ENCODE measurements around the gene STAT6.
"Not testable (repeated sequence)": the region's sequence is repeated elsewhere in the genome, so short reads cannot be mapped to it uniquely, and the experiment has no call there.

Gene STAT6

DNA sequence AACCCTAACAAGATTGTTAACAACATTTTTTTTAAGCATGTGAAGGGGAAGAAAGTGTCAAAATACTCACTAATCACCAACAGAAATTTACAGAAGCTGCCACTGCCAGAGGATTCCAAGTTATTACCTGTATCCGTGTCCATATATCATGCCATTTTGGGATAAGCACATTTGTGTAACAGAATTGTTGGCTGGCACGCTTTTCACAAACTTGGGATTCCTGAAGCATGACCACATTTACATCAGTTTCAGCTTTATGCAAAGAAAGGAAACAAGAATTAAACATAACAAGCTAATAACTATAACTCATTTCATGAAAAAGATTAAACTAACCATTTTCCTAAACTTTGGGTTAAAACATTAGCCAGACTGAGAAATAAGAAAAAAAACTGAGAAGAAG lies 38.5 kb downstream of the STAT6 start:
- DNase-seq (ENCODE audit: extremely low read depth, low read depth), result no peak
- TF ChIP-seq, protein P1, sequence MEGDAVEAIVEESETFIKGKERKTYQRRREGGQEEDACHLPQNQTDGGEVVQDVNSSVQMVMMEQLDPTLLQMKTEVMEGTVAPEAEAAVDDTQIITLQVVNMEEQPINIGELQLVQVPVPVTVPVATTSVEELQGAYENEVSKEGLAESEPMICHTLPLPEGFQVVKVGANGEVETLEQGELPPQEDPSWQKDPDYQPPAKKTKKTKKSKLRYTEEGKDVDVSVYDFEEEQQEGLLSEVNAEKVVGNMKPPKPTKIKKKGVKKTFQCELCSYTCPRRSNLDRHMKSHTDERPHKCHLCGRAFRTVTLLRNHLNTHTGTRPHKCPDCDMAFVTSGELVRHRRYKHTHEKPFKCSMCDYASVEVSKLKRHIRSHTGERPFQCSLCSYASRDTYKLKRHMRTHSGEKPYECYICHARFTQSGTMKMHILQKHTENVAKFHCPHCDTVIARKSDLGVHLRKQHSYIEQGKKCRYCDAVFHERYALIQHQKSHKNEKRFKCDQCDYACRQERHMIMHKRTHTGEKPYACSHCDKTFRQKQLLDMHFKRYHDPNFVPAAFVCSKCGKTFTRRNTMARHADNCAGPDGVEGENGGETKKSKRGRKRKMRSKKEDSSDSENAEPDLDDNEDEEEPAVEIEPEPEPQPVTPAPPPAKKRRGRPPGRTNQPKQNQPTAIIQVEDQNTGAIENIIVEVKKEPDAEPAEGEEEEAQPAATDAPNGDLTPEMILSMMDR (IDR thresholded peaks at IDR 0.05; ENCODE audit: low read depth, low read length), result no peak

- peak; percentile 75 for DNase-seq (ENCODE audit: extremely low read depth, low read depth)
- TF ChIP-seq, protein P1 (IDR thresholded peaks at IDR 0.05; ENCODE audit: low read depth, low read length), result peak; percentile 89
Observed at GRCh38 chr12:57069523-57069922, 41.6 kb downstream of the STAT6 start.

DNA sequence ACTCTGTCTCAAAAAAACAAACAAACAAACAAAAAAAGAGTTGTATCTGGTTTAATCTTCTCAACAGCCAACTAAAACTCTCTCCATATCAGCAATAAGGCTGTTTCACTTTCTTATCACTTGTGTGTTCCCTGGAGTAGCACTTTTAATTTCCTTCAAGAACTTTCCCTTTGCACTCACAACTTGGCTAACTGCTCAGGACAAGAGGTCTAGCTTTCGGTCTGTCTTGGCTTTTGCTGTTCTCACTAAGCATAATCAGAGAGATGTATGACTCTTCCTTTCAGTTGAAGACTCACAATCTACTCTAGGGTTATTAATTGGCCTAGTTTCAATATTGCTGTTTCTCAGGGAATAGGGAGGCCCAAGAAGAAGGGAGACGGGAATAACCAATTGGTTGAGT lies 44.9 kb downstream of the STAT6 start:
- no peak for DNase-seq (ENCODE audit: extremely low read depth, low read depth)
- TF ChIP-seq, protein P1 (IDR thresholded peaks at IDR 0.05; ENCODE audit: low read depth, low read length), result no peak

DNA sequence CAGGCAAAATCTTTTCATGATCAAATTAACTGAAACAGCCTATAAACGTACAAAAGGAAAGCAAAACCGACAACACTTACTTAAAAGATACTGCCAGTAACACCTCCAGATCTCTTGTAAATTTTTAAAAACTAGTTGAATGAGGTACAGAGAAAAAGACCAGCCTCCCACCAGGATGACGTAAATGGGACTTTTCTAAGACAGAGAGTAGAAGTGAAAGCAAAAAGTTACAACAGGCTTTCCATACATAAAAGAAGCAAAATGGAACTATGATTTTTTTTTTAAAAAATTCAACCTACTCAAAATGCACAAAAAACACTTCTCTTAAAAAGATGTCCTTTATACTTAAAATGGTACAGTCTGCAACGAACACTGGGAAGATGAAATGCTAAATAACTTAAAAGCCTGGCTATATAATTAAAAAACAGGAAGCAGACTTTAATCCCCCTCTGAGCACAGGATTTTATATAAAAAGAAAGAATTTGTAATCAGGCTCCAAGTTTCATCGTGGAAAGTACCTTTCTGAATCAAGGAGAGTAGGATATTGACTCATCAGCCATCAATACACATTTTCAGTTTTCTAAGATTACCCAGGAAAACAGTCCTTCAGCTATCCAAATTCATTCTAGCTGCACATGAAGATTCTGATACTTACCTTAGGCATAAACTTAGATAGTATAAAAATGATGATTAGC lies 47.0 kb downstream of the STAT6 start:
- TF ChIP-seq, protein P1 (IDR thresholded peaks at IDR 0.05; ENCODE audit: low read depth, low read length), result no peak
- DNase-seq (ENCODE audit: extremely low read depth, low read depth), result no peak

- TF ChIP-seq, protein P1 (IDR thresholded peaks at IDR 0.05; ENCODE audit: low read depth, low read length), result no peak
- DNase-seq (ENCODE audit: extremely low read depth, low read depth), result no peak
Observed at GRCh38 chr12:57058454-57058853, 52.7 kb downstream of the STAT6 start.

DNA sequence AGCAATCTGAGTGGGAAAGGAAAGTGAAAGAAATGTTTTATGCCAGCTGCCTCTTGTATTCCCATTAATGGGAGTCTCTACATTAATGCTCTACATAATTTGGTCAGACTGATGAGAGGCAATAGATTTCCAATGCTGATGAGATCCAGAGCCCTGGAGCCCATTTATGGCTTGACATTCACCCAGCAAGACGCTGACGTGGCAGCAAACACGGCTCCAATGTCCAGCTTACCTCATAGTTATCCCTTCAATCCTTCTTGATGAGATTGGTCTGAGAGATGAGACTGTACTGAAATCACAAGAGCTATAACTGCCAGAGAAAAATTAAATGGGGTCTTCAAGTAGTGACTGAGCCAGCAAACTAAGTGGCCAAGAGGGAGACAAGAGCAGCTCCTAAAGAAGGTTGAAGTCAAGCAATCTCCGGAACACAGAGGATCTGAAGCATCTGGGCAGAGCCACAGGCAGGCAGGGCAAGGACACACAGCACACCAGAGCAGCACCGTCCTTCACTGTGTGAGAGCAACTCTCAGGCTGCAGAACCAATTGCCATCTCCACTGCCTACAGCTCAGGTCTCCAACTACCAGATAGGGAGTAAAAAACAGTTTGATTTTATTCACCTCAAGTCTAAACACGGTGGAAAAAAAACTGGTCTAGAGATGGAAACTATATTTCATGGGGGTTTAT lies 54.0 kb downstream of the STAT6 start:
- TF ChIP-seq, protein P1 (IDR thresholded peaks at IDR 0.05; ENCODE audit: low read depth, low read length), result no peak
- DNase-seq (ENCODE audit: extremely low read depth, low read depth), result no peak

DNA sequence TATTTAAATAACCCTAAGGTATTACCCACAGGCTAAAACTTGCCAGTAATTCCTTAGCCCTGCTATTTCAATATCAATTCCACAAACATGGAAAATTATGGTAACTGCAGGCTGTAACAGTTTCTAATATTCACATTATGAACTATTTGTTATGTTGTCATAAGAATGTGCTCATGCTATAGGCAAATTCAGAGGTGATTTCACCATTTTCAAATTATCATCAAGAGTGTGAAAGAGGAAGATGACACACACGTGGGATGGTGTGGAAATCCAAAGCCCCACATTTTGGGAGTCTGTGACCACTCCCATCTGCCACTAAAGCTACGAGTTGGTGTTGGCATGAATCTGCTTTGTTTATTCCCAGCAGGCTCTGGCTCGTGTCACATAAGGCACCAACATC lies 55.3 kb downstream of the STAT6 start:
- no peak for DNase-seq (ENCODE audit: extremely low read depth, low read depth)
- TF ChIP-seq, protein P1 (IDR thresholded peaks at IDR 0.05; ENCODE audit: low read depth, low read length), result no peak

GRCh38 chr12:57053901-57054300 lies 57.3 kb downstream of the STAT6 start:
- DNase-seq (ENCODE audit: extremely low read depth, low read depth), result not testable (repeated sequence)

DNA sequence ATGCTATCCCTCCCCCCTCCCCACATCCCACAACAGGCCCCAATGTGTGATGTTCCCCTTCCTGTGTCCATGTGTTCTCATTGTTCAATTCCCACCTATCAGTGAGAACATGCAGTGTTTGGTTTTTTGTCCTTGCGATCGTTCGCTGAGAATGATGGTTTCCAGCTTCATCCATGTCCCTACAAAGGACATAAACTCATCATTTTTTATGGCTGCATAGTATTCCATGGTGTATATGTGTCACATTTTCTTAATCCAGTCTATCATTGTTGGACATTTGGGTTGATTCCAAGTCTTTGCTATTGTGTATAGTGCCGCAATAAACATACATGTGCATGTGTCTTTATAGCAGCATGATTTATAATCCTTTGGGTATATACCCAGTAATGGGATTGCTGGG lies 58.0 kb downstream of the STAT6 start:
- DNase-seq (ENCODE audit: extremely low read depth, low read depth), result not testable (repeated sequence)
